Frontal cortex (tissue), 4 donors: ENCODE data around the gene XK. TPM values are rescaled to one million over a fixed set of nuclear protein-coding genes. Genes with fewer than 3 reads are reported as not detected.

Source experiments
- DNase-seq, 2 donors: peaks; one replicate each; pipeline ENCODE4 v3.0.0; 2012; ENCODE audit warnings: low spot score in 2 of 2
- FAIRE-seq: peaks from 2 replicates; lab custom pipeline; 2012; peaks lifted over from hg19 to GRCh38; lab: Jason Lieb, UNC
- total RNA-seq: library from RNA; depleted of rRNA; stranded (reverse); fragments of >200 nt; gene quantifications from one replicate; pipeline ENCODE4 v1.2.3, GENCODE V29; 2014
- donor health status: control.
- donor health status: control.
- donor health status: control.

Gene XK
- total RNA-seq, 1 donor from 2014 or later: 3.7 TPM

- no peak for DNase-seq
- FAIRE-seq: no peak
Measured at GRCh38 chrX:37678574-37678973, 7.0 kb upstream of the XK start.

DNA sequence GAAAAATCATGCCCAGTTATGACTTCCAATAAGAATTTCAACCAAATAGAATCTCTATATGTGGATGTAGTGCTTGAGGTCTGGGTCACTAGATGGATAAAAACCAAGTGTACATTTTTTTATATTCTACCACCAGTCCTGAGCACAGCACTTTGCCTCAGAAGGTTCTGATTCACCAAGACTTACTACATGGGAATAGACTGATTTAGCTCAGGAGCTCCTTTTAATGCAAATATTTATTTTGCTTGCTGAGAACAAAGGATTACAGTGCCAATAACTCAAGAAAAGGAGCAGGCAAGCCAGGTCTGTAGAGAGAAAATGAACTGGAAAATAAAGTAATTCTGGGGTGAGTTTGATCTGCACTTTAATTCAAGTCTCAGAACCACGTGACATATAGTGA is 6.4 kb upstream of the XK start:
- no peak for FAIRE-seq
- DNase-seq: no peak

DNA sequence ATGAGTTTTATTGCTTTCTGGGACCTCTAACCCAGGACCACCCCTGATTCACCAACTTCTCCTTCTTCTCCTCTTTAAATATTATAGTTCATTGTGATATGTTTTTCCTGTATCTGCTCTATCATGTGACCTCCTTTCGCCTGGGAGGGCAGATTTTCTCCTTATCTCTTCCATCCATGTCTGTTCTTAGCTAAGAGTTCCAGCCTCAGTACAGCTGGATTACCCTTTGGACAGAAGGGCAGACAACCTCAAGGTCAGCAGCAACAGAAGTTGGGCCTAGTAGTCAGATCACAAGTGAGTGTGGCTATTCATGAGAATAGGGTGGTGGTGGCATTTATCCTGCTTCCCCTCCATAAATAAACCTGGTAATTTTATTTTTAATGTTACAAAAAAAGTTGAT is 5.7 kb upstream of the XK start:
- no peak for DNase-seq
- FAIRE-seq: no peak

GRCh38 chrX:37684426-37684825 is 1.2 kb upstream of the XK start:
- DNase-seq (no peak), FAIRE-seq (no peak)

GRCh38 chrX:37684973-37685372 is 618 bp upstream of the XK start:
- DNase-seq (no peak), FAIRE-seq (no peak)

DNA sequence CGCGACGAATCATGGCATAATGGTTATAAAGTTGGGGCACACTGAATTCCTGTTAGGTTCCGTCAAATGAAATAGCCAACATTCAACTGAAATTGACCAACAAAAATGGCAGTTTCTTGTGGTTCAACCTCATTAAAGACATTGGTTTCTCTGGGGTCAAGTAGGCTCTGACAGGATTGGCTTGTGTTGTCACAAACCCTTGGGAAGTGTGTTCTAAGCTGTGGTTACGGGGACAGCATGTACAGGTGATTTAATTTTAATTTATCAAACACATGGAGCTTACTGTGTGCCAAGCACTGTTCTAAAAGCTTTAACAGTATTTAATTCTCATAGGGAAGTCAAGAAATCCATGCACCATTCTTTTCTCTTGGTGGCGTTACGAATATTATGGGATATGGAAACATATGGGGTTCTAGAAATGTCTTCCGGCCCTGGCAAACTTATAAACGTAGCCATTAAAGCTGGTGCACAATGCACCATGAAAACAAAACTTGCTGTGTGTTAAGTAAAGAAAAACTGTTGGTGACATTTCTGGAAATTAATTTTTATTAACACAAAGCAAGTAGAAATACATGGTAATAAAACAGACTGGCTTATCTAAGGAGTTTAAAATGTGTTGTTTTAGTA is 891 bp downstream of the XK start:
- FAIRE-seq (no peak), DNase-seq (no peak)

- no peak for DNase-seq
- FAIRE-seq: no peak
Measured at GRCh38 chrX:37686996-37687395, 1.4 kb downstream of the XK start.

- no peak for FAIRE-seq
- DNase-seq: no peak
Measured at GRCh38 chrX:37690119-37690518, 4.5 kb downstream of the XK start.

DNA sequence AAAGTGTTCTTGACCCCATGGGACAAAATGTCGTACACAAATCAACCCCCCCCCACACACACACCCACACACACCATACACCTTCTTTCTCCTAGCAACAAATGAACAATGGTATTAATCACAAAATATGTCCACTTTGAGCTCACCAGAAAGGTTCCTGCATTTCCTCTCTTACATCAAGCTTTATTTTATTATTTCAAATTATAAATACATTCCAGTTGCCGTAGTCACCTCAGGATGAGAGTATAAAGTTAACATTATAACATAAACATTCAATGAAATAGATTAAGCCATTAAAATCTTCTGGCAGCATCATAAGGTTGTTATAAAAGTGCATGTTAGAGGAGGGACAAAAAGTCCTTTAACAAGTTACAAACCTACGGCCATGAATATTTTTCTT is 7.3 kb downstream of the XK start:
- no peak for FAIRE-seq
- no peak for DNase-seq

DNA sequence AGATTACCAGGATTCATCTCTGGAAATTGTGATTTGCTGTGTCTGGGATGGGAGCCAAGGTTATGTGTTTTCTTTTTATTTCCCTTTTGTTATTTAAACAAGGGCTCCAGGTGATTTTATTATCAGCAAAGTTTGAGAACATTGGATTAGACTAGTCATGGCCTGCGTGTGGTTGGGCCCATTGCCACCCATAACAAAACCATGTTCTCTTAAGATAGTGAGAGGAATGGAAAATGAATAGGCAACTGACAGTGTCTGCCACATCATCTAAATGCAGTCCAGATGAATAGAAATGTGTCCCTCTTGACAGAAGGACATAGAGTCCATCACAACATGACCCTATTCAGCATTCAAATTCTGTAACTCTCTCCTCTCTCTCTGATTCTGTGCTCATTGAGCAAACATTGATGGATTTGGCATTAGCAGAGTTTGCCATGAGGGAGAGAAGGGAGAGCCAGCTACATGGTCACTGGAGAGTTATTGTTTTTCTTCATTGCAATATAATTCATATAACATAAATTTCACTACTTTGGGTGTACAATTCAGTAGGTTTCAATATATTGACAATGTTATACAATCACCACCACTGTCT is 11.7 kb downstream of the XK start:
- no peak for FAIRE-seq

DNA sequence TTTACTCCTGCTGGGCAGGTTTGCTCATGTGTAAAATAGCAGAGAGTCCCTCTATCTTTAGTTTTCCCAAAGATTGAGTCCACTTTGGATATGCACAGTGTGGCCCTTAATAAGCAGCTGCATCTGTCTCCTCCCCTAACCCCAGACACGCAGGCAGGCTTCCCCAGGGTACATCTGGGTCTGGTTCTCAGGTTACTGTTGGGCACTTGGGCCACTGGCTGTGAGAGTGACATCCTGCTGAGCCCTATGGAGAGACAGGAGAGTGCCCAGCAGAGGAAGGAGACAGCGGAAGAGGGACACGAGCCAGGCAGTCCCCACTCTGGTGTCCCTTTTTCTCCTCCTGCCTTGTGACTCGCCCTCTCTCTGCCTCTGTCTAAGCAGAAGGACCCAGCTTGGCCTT is 16.0 kb downstream of the XK start:
- FAIRE-seq (no peak), DNase-seq (no peak)

More for the DNA sequence above, 11.7 kb downstream of the XK start:
- DNase-seq: no peak

DNA sequence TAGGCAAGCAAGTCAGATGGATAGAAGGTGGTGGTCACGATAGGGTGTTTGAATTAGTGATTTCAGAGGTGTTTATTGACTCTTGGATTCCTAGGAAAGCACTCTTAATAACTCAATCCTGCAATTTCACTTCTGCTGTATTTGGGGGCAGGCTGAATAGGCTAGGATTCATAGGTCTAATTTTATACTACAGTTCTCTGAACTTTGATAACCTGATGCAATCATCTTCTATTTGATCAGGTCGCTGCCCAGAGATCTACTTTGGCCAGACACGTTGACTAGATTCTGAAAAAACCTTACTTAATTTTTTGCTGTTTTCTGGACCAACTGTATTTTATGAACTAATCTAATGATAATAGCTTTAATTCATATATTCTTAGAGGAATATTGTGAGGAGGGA is 26.4 kb downstream of the XK start:
- FAIRE-seq: no peak
- DNase-seq: no peak

DNA sequence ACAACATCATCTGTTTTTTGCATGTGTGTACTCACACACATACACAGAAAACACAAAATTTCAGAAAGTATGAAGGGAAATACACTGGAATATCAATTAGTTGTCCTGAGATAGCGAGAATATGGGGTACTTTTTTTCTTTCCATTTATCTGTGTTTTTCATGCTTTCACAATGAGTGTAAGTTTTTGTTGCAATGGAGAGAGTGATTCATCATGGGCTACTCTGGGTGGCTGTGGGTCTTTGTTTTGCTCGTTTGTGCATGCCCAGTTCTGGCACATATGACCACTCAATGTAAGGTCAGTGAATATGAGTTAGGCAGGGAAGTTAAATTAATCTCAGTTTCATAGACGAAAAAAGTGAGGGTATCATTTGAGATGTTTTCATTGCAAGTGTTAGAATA is 26.9 kb downstream of the XK start:
- FAIRE-seq: no peak

GRCh38 chrX:37714479-37714878 is 28.9 kb downstream of the XK start:
- FAIRE-seq: no peak
- DNase-seq: no peak

More for the DNA sequence above, 26.9 kb downstream of the XK start:
- no peak for DNase-seq

GRCh38 chrX:37716602-37717001 is 31.0 kb downstream of the XK start:
- DNase-seq (no peak), FAIRE-seq (no peak)

DNA sequence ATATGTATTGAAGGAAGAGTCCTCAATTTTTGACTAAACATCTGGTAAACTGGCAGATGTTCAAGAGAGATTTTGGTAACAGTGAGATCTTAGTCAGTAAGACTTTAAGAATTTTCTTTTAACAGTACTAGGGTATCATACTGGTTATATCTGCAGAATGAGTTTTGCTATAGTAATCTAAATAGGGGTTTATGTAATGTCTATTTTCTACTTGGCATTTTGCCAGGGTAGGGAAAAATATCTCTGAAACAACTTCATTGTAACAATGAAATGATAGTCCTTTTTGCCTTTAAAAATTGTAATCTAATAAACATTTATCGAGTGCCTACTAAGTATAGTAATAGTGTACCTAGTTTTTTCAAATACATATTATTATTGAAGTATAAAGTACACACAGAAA is 32.1 kb downstream of the XK start:
- FAIRE-seq (no peak), DNase-seq (no peak)

DNA sequence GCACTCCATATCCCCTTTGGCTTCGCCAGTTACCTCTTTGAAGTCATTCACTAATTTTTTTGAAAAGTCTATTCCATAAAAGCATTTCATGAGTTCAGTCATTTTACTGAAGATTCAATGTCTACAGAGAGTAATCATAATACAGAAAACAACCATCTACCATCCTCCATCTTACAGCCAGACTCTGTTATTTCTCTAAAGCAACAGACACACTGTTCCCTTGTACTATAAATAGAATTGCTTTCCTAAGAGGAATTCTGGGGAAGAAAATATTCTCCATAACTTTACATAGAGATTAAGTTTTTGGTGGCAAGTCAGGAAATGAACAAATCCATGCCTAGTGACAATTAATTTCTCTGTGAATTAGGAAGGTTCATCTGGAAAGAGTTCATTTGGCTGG is 37.0 kb downstream of the XK start:
- no peak for FAIRE-seq
- DNase-seq: no peak

- no peak for FAIRE-seq
- no peak for DNase-seq
Measured at GRCh38 chrX:37726346-37726745, 40.8 kb downstream of the XK start.

DNA sequence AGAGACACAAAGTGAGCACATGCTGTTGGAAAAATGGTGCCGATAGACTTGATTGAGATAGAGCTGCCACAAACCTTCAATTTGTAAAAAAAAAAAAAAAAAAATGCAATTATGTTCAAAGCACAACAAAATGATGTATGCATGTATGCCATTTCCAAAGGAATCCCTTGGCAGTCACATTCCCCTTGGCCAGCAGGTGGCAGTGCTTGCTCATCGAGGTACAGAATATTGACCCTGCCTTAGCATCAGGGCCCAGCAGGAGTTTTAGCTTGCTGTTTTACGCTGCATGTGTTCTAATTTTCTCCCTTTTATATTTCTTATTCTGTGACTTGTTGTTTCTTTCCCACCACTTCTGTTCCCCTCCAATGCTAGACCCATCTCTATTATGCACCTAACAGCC is 59.8 kb downstream of the XK start:
- DNase-seq (peak; percentile 19 to 22), FAIRE-seq (no peak)

GRCh38 chrX:37745835-37746217 is 60.2 kb downstream of the XK start:
- DNase-seq: no peak
- FAIRE-seq: no peak

GRCh38 chrX:37746218-37746941 is 60.8 kb downstream of the XK start:
- no peak for DNase-seq

GRCh38 chrX:37746951-37747350 is 61.4 kb downstream of the XK start:
- DNase-seq (no peak), FAIRE-seq (no peak)

More at GRCh38 chrX:37746218-37746941, 60.8 kb downstream of the XK start:
- no peak for FAIRE-seq
